ENCODE measurements around the gene MARCKS.

DNA sequence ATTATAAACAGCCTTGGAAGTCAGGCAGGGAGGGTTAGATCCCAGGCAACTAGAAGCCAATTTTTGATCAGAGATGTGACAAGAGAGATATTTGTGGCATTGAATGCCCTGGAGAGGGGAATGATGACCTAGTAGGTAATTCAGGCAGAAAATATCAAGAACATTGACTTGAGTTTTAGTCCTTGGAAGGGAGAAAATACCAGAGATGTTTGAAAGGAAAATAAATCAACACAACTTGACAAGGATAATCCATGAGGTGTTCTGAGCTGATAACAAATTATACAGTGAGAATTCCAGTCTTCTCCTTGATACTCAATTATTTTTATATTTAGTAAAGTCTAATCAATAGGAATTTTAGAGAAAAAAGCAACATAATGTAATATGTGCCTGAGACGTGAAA is 10.6 kb upstream of the MARCKS start:
- no peak for TF ChIP-seq CTCF (IDR thresholded peaks at IDR 0.05 in 8 of 11, conservative IDR thresholded peaks at IDR 0.05 in 3 of 11)
- no peak for TF ChIP-seq POLR2A (IDR thresholded peaks at IDR 0.05)
- no peak for TF ChIP-seq POLR2AphosphoS5 (IDR thresholded peaks at IDR 0.05)
